NCI-H69 (cell line): ENCODE results near the gene SOBP.
"Not testable (repeated sequence)": the region's sequence is repeated elsewhere in the genome, so short reads cannot be mapped to it uniquely, and the experiment has no call there.

Experiments used
- DNase-seq: peaks from one replicate; lab custom pipeline; 2025; lab: John Stamatoyannopoulos, UW

Gene SOBP

GRCh38 chr6:107489636-107490565, at the start of gene SOBP:
TSS of gene SOBP (plus strand) at chr6:107490117. CDS start at chr6:107490617, 500 bp downstream.
- DNase-seq = peak; percentile 95

DNA sequence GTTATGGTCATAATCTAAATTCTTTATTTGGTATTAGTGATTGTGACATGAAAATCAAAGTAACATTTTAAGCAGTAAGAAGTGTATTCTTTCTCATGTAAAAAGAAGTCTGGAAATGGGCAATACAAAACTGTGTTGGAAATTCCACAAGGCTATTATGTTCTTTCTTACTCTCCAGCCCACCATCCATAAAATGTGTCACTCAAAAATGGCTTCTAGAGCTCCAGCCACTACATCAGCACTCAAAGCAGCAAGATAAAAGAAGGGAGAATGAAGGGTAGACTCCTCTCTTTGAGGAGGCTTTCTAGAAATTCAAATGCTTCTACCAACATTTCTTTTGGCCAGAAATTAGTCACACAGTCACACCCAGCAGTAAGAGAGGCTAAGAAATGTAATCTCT, 49.0 kb upstream of the SOBP start:
- no peak for DNase-seq

DNA sequence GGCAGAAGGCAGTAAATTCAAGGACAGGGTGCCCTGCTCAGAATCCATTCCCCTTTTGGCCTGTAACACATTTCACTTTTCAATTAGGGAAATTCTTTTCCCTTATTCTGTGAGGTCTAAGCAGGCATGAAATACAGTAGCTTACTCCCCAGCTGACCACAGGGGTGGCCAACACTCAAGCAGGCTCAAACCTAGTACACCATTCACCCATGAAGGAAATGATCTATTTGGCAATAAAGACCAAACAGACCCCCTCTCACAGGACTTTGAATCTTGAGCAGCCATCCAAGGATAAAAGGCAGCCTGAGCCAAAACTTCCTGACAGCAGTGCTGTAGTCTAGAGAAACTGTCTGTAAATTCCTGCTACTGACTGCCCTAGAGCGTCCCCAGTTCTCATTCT, 48.2 kb upstream of the SOBP start:
- DNase-seq = no peak

DNA sequence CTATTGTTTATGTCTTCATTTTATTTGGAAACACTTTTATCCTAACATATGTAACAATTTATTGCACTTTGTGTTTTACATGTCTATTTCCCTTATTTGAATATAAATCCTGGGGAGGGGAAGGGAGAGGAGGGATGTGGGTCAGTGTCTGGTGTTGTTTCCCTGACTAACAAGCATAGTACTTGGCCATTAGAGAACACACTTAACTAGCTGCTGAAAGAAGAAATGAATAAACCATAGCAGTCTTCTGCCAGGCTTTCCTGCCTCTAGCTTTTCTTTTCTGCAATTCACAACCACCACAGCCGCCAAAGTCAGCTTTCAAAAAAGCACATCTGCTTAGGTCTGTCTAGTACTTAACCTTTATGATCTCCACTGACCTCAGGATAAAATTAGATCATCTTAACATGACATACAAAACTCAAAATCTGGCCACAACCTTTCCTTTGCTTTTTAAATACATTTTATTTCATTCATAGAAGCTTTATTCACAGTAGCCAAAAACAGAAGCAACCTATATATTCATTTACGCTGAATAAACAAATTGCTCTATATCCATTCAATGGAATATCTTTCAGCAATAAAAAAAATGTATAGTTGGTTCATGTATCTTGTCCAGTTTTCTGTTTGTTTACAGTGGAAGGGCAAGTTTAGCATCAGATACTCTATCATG, 46.8 kb upstream of the SOBP start:
- no peak for DNase-seq

DNA sequence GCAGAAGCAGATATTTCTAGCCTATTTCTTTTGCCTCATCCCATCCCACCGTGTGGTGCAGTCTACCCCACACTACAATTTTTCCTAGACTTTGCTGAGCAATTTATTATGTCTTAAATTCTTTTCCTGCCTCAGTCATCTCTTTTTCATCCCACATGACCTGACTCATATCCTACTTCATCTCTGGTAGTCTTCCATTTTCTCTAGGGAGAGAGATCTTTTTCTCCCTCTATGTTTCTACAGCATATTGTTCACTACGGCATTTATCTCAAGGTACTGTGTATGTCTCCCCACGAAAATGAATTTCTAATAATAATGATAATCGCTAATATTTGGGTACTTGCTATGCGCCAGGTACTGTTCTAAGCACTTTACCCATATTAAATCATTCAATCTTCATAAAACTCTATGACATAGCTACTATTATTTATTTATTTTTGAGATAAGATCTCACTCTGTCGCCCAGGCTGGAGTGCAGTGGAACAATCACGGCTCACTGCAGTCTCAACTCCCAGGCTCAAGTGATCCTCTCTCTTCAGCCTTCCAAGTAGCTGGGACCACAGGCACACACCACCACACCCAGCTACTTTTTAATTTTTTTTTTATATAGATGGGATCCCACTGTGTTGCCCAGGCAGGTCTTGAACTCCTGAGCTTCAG, 46.2 kb upstream of the SOBP start:
- DNase-seq = no peak

DNA sequence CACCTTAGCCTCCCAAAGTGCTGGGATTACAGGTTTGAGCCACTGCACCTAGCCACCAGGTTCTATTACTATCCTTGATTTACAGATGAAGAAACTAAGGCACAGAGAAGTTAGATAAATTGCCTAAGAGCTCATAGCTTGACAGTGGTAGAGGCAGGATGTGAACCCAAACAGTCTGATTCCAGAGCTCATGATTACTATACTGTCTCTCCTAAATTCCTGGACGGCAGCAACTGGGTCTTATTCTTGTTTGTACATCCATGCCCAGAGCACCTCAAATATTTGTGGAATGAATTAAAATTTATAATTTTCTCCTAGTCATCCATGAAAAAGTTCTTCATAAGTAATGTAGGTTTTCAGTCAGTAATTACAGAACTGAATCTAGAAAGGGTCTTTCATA, 45.6 kb upstream of the SOBP start:
- DNase-seq = no peak

DNA sequence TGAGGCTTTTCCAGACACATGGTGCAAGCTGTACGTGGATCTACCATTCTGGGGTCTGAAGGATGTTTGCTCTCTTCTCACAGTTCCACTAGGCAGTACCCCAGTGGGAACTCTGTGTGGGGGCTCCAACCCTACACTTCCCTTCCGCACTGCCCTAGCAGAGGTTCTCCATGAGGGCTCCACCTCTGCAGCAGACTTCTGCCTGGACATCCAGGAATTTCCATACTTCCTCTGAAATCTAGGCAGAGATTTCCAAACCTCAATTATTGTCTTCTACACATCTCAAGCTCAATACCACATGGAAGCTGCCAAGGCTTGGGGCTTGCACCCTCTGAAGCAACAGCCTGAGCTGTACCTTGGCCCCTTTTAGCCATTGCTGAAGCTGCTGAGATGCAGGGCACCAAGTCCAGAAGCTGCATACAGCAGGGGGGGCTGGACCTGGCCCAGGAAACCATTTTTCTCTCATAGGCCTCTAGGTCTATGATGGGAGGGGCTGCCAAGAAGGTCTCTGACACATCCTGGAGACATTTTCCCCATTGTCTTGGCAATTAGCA, 42.2 kb upstream of the SOBP start:
- no peak for DNase-seq

- DNase-seq = no peak
Measured at GRCh38 chr6:107448776-107449175, 41.1 kb upstream of the SOBP start.

DNA sequence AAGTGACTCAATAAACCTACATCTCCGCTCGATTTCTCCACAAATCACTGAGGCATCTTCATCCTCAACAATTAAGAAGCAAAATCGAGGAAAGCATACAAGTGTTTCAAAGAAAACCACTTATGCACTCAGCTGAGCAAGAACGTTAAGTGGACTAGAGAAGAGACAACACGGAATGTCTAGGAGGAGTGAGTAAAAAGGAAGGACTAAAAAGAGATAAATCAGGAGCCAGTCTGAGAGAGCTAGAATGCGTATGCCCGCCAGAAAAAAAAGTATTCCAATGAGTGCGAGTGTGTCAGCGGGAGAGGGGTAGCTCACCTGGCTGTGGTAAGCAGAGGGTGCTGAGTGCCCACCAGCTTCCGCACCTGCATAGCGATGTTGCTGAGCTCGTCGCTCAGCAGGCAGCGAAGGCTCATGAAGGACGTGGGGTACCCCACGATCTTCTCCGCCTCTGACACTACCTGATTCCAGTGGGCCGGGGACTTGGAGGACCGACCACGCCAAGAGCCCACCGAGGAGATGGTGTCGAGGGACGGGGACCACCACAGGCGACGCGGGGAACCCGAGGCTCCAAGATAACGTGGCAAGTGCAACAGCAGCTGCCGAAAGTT, 31.1 kb upstream of the SOBP start:
- DNase-seq = peak; percentile 76

DNA sequence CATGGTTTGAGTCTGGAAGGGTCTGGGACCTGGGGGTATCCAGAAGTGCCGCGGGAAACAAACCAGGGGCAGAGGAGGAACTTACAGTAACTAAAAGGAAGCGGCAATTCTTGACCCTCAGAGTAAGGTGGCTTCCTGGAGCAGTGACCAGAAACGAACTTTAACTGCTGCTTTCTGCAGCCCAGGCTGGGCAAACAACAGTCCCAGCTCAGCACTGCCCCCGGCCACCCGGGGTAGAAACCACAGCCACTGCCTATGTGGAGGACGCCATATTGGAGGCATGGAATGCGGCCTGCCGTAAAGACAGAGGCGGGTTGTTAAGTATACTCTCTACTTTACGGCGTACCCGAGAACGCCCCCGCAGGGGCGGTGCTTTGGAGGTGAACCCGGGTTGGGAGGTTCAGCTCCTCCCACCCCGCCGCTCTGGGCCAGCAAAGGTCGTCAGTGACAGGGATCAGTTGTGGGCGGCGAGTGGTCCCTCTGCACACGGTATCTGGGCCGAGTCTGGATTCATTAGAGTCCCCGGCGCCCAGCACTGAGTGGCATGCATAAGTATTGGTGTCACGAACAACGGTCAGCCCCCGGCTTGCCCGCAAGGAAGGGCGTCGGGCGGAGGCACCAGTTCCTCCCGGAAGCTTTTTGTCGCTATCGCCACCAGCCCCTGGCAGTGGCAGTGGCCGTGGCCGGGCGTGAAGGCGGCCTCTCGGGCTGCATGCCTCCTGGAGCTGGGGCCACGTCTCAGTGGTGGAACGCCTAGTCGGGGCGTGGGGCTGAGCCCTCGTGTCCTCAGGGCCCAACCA, 30.4 kb upstream of the SOBP start, which contains the start of gene PDSS2:
Gene PDSS2, minus strand, starts transcription at position 282 of the 800 bp plus-strand sequence. Its CDS starts 279 bp downstream, at position 3.
- peak; percentile 100 for DNase-seq

- DNase-seq = peak; percentile 36
Measured at GRCh38 chr6:107460083-107460631, 29.8 kb upstream of the SOBP start.

DNA sequence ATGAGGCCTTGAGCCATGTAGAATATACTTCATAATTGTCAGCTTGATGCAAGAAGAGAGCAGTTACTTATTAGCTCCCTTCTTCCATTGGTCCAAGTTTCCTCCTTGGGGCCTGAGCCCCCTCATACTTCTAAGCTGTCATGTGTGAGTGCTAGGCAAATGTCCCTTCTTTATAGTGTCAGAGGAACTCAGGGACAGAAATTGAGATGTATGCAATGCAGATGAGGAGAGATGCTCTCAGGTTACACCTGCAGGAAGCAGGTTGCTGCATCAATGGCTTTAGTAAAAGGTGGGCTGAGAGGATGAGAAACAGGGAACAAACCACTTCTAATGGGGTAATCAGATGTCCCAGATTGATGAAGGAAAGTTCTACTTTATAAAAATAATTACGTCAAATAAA, 23.9 kb upstream of the SOBP start:
- DNase-seq = no peak

DNA sequence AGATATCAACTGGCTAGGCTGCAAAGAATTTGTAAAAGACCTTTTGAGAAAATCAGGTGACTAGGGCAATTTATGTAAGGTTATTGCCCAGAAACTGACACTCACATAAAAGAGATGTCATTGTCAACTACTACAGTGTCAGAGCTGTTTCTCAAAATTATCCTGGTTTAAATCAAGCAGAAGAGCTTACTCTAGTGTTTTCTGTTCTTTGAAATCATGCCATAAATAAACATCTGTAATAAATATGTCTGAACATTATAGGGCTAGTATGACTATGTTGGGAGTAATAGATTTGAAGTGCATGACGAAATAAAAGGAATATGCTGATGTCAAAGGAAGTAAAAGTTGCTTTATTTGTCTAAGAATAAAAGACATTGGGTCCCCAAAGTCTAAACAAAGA, 19.6 kb upstream of the SOBP start:
- DNase-seq = no peak

- peak; percentile 95 for DNase-seq
Measured at GRCh38 chr6:107473660-107474059, 16.3 kb upstream of the SOBP start.

GRCh38 chr6:107475360-107475759, 14.6 kb upstream of the SOBP start:
- DNase-seq = not testable (repeated sequence)

DNA sequence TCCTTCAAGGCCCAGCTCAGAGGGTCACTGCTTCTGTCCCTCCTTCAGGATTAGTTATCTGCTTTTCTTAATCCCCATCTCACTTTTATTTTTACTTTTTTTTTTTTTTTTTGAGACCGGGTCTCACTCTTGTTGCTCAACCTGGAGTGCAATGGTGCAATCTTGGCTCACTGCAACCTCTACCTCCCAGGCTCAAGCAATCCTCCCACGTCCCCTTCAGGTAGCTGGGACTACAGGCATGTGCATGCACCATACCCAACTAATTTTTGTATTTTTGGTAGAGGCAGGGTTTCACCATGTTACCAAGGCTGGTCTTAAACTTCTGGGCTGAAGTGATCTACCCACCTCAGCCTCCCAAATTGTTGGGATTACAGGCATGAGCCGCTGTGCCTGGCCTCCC, 14.1 kb upstream of the SOBP start:
- DNase-seq = not testable (repeated sequence)

GRCh38 chr6:107479089-107479690, 10.7 kb upstream of the SOBP start:
- DNase-seq = no peak

- no peak for DNase-seq
Measured at GRCh38 chr6:107485157-107485556, 4.8 kb upstream of the SOBP start.

DNA sequence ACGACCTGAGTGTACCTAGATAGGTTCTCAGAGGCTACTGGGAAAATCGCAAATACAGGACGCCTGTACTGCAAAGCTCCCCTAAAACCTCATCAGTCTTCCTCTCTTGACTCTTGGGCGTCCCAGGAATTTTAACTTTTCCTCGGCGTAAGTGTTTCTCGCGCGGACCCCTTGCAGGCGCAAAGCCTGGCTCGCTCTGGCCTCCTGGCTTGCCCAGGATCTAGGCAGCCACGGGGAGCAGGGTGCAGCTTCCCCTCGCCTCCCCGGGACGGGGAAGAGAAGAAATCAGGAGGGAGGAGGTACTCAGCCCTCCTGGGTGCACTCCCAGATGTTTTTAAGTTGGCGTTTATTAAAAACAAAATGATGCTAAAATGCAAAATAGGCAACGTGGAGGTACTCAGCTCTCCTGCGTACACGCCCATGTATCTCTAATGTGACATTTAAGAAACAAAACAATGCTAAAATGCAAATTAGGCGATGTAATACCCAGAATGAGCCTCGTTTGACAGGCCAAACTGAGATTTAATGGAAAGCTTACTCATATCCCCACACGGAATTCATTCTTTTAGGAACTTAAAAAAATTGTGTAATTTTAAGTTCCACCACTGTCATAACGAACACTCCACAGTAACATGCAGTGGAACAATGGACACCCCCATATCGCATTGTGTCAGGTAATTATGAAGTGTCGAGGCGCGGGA, 1.6 kb upstream of the SOBP start:
- DNase-seq = peak; percentile 75
